IPS DF 19.7 (cell line): ENCODE measurements around the gene NEMP2.

Source experiments
- DNase-seq: peaks from one replicate; pipeline ENCODE4 v3.0.0-alpha.2; 2013; ENCODE audit warnings: low read depth, low spot score

Gene NEMP2, protein sequence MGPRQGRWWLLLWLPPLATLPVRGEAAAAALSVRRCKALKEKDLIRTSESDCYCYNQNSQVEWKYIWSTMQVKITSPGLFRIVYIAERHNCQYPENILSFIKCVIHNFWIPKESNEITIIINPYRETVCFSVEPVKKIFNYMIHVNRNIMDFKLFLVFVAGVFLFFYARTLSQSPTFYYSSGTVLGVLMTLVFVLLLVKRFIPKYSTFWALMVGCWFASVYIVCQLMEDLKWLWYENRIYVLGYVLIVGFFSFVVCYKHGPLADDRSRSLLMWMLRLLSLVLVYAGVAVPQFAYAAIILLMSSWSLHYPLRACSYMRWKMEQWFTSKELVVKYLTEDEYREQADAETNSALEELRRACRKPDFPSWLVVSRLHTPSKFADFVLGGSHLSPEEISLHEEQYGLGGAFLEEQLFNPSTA

DNA sequence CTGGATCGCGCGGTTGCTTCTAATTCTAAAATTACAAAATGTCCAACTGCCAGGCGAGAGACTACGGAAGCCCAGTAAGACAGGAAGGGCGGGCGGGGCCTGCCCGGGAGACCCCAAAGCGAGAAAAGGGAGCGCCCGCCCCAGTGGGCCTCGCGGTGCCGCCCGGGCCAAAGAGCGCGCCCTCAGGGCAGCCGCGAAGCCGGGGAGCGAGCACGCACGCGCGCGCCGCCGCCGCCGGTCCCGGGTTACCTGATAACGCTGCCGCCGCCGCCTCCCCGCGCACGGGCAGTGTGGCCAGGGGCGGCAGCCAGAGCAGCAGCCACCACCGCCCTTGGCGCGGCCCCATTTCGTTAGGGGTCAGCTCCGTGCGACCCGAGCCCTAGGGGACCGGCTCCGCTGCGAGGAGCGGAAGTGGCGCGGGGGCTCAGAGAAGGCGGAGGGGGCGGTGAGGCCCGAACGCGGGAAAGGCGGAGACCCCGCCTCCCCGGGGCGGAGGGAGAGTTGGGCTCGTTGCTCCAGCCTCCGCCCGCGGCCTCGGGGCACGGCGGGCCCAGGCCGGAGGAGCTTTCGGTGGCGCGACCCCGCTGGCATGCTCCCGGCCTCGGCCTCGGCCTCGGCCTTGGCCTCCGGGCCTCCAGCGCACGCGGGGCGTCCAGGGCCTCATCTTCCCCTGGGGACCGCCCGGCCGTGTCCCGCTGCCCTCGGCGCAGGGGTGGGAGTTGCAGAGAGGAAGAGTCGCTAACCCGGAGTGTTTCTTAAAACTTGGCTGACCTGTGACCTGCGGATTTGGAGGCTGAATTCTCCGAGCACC lies at the start of gene NEMP2:
NEMP2 (minus strand) TSS at position 413 of the 811 bp plus-strand sequence; CDS start at position 346, 67 bp downstream.
- peak; percentile 28 for DNase-seq

DNA sequence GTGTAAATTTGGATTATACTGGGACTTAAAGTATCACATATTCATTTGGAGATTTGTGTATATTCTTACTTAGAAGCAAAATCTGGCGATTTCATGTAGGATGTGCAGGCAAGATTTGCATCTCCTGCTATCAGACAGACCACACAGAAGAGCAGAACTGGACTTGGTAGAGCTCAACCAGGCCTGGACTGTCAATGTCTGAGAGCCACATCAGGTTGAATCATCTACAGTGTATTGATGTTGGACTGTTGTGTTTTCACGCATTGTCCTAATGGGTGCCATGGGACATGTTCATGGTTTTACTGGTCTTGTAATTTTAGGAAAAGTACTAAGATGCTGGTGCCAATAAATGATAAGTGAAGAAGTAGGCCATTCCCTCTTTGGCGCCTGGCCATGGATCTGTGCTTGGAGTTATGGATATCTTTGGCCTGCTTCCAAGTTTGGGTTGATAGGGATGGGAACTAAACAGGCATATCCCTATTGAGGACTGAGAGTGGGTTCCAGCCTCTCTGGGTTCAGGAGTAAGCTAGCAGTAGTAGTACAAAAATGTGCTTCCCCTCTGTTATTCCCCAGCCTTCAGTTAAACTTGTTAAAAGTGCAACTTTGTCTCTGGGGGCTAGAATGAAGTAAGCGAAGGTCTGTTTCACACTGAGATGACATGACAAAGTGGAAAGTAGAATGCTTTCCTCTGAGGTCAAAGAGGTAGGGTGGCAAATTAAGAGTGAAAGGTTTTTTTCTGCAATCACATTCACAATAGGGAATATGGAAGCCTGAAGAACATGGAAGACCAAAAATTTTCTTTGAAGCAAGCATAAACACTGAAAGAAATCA lies 49.2 kb upstream of the NEMP2 start:
- no peak for DNase-seq

GRCh38 chr2:190582736-190583506 lies 48.4 kb upstream of the NEMP2 start:
- no peak for DNase-seq

DNA sequence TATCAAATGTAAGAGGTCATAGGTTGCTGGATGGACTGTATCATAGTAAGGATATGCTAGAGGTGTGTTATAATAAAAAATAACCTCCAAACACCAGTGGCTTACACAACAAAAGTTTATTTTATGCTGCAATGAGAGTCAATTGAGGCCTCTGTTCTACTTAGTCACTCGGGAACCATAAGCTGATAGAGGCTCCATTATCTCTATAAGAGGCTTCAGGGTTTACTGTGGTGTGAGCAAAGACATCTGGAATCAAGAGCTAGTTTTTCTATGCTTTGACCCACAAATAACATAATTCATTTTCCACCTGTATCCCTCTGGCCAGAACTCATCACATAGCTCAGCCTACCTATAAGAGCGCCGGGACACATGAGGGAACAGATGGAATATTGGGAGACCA lies 47.5 kb upstream of the NEMP2 start:
- DNase-seq: no peak

DNA sequence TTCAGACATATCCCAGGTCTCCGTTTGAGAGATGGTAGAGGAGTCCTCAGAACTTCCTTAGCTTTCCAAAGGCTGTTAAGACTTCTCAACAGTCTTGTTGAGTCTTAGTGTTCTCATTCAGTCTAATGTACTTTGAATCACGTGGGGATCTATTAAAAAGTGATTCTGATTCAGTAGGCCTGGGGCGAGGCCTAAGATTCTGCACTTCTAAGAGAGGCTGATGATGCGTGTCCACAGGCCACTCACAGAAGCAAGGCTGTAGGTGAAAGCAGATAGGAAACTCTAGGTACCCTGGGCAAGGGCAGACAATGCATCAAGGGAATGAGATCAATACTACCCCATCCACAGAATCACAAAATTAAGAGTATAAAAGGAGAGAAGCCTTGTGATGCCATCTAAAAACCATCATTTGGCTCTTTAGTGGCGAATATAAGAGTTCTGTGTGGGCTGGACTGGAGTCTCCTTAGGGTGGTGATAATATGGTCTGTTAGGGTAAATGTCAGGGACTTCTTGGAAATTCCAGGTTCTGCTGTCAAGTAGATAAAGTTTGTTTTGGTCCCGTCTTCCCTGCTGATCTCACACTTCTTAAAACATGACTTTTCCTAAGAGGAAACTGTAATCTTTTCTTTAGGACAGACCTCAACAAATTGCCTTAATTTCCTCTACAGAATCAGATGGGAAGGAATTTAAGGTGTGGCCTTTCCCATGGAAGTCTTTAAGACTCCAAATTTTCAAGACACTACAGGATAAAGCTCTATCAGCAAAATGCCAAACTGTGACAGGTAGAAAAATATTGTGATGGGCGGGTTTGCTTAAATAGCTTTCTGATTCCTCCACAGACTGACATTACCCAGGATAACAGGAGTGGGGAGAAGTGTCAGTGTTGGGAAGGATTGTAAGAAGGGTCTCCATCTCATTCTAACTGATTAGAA lies 45.7 kb upstream of the NEMP2 start:
- no peak for DNase-seq

GRCh38 chr2:190579058-190579410 lies 44.5 kb upstream of the NEMP2 start:
- DNase-seq: no peak

DNA sequence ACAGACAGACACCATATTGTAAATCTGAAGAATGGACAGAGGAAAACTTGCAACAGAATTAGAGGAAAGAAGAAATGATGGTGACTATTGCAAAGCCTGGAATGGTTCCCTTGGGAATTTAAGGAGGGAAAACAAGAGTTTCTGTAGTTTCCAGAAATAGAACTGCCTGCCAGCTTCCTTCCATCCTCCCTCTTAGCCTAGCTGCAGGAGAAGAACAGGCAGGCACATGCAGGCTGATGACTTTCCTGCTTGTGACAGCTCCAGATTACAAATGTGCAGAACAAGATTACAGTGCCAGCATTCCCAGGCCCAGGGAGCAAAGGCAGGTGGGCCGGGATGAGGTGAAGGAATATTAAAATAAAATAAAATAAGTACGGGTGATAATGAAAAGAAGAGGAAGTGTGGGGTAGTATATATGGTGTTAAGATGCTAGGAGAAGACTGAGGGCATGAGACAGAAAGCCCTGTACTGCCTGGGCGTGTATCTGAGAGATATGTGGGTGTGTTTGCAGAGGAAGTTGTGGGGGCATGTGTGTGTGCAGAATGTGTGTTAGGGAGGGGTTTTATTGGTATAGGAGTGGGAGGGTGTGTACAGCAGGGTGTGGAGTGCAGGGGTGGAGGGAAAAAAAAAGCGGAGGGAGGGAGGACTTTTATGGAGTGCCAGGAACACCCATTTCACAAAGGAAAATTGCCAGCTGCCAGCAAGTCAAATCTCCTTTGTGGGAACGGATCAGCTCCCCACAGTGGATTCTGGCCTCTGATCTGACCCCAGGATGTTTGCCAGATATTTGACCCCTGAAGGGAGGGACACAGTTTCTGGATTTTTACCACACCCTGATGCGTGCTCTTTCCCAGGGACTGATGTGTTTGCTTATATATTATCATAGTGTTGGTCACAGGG lies 43.9 kb upstream of the NEMP2 start:
- DNase-seq: no peak

DNA sequence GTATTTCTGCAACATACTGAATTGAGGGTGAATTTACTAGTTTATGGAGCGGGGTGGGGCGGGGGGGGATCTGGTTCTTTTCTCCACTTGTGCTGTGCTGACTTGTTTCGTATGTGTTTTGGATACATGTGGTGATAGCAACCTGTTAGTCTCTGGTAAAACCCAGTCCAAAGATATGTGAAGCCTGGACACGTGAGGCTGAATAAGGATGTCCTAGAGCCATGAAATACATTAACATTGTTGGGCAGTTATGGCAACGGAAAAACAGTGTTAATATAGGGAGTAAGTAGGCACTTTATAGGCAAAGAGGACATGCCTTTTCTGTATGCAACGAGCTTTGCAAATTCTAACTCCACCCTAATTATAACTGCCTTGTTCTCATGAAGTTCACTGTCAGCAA lies 42.1 kb upstream of the NEMP2 start:
- no peak for DNase-seq

DNA sequence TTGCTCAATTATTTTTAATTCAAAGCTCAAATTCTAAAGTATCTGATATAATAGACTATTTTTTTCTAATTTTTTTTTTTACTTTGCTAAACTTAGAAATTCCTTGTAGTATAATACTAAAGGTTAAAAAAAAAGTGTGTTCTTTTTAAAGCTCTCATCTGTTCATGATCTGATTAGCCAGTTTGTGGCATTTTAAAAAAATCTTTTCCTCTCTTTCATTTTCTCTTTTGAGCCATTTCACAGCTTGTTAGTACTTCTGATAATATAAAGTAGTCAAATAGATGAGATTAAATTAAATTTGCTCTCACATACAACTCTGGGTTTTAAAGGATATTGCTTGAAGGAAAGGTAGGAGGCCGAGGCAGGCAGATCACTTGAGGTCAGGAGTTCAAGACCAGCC lies 40.7 kb upstream of the NEMP2 start:
- no peak for DNase-seq

- no peak for DNase-seq
These were observed 39.6 kb upstream of the NEMP2 start for GRCh38 chr2:190574169-190574568.

- DNase-seq: no peak
These were observed 37.7 kb upstream of the NEMP2 start for GRCh38 chr2:190572246-190572645.

- DNase-seq: no peak
These were observed 37.2 kb upstream of the NEMP2 start for GRCh38 chr2:190571686-190572085.

DNA sequence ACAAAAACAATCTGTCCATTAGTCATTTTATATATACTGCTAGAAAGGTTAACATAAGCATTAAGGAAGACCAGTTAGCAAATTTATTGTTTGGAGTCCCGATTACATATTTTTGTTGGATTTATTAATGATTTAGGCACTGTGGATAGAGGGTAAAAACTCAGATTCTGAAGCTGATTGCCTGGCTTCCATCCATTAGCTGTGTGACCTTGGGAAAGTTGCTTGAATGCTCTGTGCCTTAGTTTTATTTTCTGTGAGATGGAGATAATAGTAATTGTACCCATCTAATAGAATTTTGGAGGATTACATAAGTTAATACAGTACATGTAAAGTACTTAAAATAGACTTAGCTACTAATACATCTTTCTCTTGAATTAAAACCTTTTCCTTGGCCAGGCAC lies 36.3 kb upstream of the NEMP2 start:
- no peak for DNase-seq

GRCh38 chr2:190569994-190570755 lies 35.7 kb upstream of the NEMP2 start:
- DNase-seq: no peak

GRCh38 chr2:190564838-190565237 lies 30.3 kb upstream of the NEMP2 start:
- DNase-seq: no peak

DNA sequence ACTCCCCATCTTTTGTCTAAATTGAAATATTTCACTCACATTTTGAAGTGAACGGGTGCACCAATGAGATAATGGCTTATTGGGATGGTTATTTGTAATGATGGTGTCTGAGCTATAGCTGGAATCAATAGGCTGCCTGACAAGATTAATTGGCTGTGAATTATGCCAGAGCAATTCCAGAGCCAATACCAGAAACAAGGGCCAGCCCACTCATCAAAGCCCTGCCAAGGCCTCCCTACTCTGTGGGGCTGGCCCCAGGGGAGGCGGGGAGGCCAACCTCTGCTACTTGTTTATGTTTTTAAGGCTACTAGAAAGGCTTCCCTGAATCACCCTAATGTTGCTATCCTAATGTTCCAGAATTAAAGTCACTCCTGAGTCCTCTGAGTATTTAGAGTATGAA lies 29.1 kb upstream of the NEMP2 start:
- no peak for DNase-seq

DNA sequence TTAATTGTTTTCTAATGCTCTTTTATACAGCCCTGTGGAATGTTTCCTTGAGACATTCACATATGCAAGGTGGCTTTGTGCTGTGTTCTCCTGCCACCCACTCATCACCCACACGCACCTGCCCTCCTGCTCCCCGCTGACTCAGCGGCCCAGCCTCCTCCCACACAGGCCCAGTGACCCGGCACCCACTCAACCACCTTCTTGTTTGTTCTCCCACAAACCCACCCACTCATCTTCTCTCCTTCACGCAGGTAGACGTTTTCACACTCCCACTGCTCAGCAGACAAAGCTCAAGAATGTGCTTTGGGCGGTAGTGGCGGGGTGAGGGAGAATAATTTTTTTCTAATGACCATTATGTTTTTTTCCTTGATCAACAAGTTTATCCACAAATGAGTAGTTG lies 28.6 kb upstream of the NEMP2 start:
- DNase-seq: no peak

- peak; percentile 25 for DNase-seq
These were observed 27.6 kb upstream of the NEMP2 start for GRCh38 chr2:190562121-190562520.
